Rectal smooth muscle tissue (tissue), 1 donor: ENCODE measurements around the gene OR51E2.
"Not testable (repeated sequence)": the region's sequence is repeated elsewhere in the genome, so short reads cannot be mapped to it uniquely, and the experiment has no call there.

Source experiments
- H3K27ac ChIP-seq: one replicate; pipeline ENCODE4 v1.7.0; 2013; ENCODE audit warnings: low read depth, low read length, inconsistent platforms
- H3K27me3 ChIP-seq: one replicate; pipeline ENCODE4 v1.7.0; 2013; ENCODE audit warnings: low read length; ENCODE audit not compliant: control insufficient read depth, insufficient read depth
- H3K36me3 ChIP-seq: one replicate; pipeline ENCODE4 v1.7.0; 2013; ENCODE audit warnings: low read length; ENCODE audit not compliant: control insufficient read depth, insufficient read depth
- H3K4me1 ChIP-seq: one replicate; pipeline ENCODE4 v1.7.0; 2013; ENCODE audit warnings: low read length; ENCODE audit not compliant: control insufficient read depth, insufficient read depth
- H3K4me3 ChIP-seq: one replicate; pipeline ENCODE4 v1.7.0; 2013; ENCODE audit warnings: low read length
- H3K9ac ChIP-seq: one replicate; pipeline ENCODE4 v1.7.0; 2013; ENCODE audit warnings: low read length

The OR51E2 gene, protein sequence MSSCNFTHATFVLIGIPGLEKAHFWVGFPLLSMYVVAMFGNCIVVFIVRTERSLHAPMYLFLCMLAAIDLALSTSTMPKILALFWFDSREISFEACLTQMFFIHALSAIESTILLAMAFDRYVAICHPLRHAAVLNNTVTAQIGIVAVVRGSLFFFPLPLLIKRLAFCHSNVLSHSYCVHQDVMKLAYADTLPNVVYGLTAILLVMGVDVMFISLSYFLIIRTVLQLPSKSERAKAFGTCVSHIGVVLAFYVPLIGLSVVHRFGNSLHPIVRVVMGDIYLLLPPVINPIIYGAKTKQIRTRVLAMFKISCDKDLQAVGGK

GRCh38 chr11:4697585-4697984 lies at the start of gene OR51E2:
Gene OR51E2, minus strand, starts transcription at chr11:4697853. Its CDS starts 15,142 bp downstream, at chr11:4682711.
- Histone ChIP-seq H3K4me1 (peaks cover 6% of the 10 kb centered on the region), H3K9ac (no peak within 1 kb of the TSS), H3K4me3 (peak within 1 kb of the TSS; percentile 42), H3K27ac (peak within 1 kb of the TSS; percentile 85), H3K36me3 (no peaks in the 10 kb centered on the region), H3K27me3 (no peaks in the 10 kb centered on the region)

DNA sequence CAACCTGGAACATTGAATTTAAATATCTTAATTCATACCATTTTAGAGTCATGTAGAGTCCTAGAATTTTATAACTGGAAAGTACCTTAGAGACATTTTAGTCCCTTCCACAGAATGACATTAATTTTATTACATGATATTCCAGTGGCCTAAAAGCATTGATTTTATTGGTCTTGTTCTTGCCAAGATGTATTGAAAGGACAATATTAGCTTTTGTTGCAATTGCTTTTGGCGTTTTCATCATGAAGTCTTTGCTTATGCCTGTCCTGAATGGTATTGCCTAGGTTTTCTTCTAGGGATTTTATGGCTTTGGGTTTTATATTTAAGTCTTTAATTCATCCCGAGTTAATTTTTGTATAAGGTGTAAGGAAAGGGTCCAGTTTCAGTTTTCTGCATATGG lies 43.1 kb upstream of the OR51E2 start:
- no peaks in the 10 kb centered on the region for H3K36me3 ChIP-seq
- no peaks in the 10 kb centered on the region for H3K27me3 ChIP-seq
- H3K4me1 ChIP-seq = no peaks in the 10 kb centered on the region
- no peak overlapping the region for H3K27ac ChIP-seq
- no peak overlapping the region for H3K4me3 ChIP-seq
- H3K9ac ChIP-seq = no peak overlapping the region

- no peak overlapping the region for H3K9ac ChIP-seq
- H3K27me3 ChIP-seq = no peaks in the 10 kb centered on the region
- no peaks in the 10 kb centered on the region for H3K36me3 ChIP-seq
- H3K4me1 ChIP-seq = no peaks in the 10 kb centered on the region
- no peak overlapping the region for H3K4me3 ChIP-seq
- H3K27ac ChIP-seq = no peak overlapping the region
These were observed 29.5 kb upstream of the OR51E2 start for GRCh38 chr11:4727171-4727570.

GRCh38 chr11:4722616-4723534 lies 25.2 kb upstream of the OR51E2 start:
- not testable (repeated sequence) for H3K27me3 ChIP-seq, H3K27ac ChIP-seq, H3K4me3 ChIP-seq, H3K36me3 ChIP-seq, H3K9ac ChIP-seq
- peaks cover 11% of the 10 kb centered on the region for H3K4me1 ChIP-seq

DNA sequence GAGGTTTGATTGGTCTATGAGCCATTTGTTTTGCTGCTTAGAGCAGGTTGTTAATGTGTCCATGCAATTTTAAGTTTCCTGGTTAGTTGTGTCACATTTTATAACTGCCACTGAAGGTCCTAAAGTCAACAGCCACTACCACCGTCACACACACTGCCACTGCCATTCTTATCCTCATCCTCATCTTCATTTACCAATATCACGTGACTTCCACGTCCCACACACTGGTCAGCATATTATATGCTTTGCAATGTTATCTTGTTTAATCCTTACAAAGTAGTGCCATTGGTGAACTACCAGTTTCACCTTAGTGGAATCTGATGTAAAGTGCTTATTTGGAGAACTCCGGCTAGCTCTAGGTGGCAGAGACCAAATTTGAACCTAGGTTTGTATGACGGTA lies 16.6 kb upstream of the OR51E2 start:
- no peak overlapping the region for H3K27ac ChIP-seq
- H3K4me3 ChIP-seq = no peak overlapping the region
- H3K36me3 ChIP-seq = no peaks in the 10 kb centered on the region
- H3K27me3 ChIP-seq = no peaks in the 10 kb centered on the region
- H3K4me1 ChIP-seq = peaks cover 9% of the 10 kb centered on the region
- no peak overlapping the region for H3K9ac ChIP-seq

DNA sequence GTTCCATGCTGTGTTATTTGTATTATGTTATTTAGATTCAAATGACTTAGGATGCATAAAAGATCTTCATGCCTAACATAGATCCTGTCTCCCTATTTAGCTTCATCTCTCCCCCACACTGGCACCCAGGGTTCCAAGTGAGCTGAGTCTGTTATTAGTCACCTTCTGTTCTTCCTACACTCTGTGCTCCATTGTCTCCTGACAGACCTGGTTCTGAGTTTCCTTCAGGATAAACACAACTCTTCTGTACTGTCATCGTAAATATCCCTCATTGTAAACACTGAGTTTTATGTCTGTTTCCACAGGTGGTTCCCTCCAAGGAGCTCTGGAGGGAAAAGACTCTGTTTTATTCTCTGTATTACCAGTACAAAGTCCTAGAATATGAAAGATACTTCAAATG lies 15.6 kb upstream of the OR51E2 start:
- Histone ChIP-seq H3K4me1 (no peaks in the 10 kb centered on the region), H3K27ac (peak overlapping the region; percentile 40), H3K27me3 (no peaks in the 10 kb centered on the region), H3K36me3 (no peaks in the 10 kb centered on the region), H3K9ac (no peak overlapping the region), H3K4me3 (no peak overlapping the region)

GRCh38 chr11:4704790-4705334 lies 7.2 kb upstream of the OR51E2 start:
- Histone ChIP-seq H3K4me3 (no peak overlapping the region), H3K27me3 (no peaks in the 10 kb centered on the region), H3K9ac (no peak overlapping the region), H3K4me1 (peaks cover 18% of the 10 kb centered on the region), H3K36me3 (no peaks in the 10 kb centered on the region), H3K27ac (no peak overlapping the region)

- H3K27ac ChIP-seq = peak within 1 kb of the TSS; percentile 40
- peaks cover 18% of the 10 kb centered on the region for H3K4me1 ChIP-seq
- H3K27me3 ChIP-seq = no peaks in the 10 kb centered on the region
- H3K9ac ChIP-seq = no peak within 1 kb of the TSS
- H3K36me3 ChIP-seq = no peaks in the 10 kb centered on the region
- no peak within 1 kb of the TSS for H3K4me3 ChIP-seq
These were observed 6.6 kb upstream of the OR51E2 start, which contains the start of gene MMP26 for GRCh38 chr11:4704054-4704789. Gene MMP26, plus strand, starts transcription at chr11:4704784.

DNA sequence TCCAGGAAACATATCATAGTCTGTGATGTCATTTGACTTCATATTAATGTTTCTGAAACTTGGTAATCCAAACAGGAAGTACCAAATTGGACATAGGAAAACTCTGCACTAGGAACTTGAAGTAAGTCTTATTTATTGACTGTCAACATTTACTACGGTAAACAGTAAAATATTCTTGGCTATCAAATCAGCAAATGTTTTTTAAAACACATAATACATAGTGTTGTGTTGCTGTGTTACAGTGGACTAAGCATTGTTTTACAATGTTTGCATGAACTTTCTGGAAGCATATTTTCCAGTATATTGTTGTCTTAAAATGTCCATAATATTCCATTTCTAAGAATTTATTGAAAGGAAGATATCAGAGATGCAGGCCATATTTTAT lies 2.8 kb upstream of the OR51E2 start:
- no peak overlapping the region for H3K4me3 ChIP-seq
- no peak overlapping the region for H3K27ac ChIP-seq
- no peaks in the 10 kb centered on the region for H3K27me3 ChIP-seq
- no peaks in the 10 kb centered on the region for H3K36me3 ChIP-seq
- no peak overlapping the region for H3K9ac ChIP-seq
- H3K4me1 ChIP-seq = peaks cover 18% of the 10 kb centered on the region

DNA sequence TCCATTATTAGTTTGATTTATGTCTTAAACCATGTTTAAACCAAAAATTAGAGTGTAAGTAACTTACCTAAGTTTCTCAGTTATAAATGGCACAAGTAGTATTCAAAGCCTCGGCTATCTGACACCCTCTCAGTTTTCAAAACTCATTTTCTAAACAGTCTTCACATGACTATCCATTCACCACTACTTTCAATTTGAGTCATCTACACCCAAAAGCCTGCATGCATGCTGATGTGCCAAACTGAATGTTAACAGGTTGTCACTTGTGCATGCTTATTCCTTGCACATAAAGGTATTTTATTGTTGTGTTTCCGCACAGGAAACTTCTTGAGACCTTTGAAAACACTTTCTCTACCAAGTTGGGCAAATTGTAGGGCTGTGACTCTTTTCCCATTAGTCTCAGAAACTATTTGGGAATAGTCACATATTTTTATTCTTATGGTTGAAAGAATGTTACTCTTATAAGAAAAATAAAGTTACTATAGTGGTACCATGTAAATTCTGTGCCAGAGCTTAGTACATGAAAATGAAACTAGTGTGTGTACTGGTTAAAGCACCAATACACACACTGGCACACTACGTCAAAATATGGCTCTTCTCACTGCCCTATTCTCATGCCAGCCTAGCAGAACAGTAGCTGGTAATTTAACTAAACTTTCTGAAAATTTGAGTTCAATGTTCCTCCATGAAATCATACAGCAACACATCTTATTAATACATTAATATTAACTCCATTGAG lies 2.2 kb upstream of the OR51E2 start:
- no peaks in the 10 kb centered on the region for H3K27me3 ChIP-seq
- H3K36me3 ChIP-seq = no peaks in the 10 kb centered on the region
- H3K27ac ChIP-seq = no peak overlapping the region
- peaks cover 19% of the 10 kb centered on the region for H3K4me1 ChIP-seq
- H3K4me3 ChIP-seq = no peak overlapping the region
- no peak overlapping the region for H3K9ac ChIP-seq

- H3K4me1 ChIP-seq = peaks cover 6% of the 10 kb centered on the region
- no peaks in the 10 kb centered on the region for H3K36me3 ChIP-seq
- peak overlapping the region; percentile 85 for H3K27ac ChIP-seq
- no peak overlapping the region for H3K4me3 ChIP-seq
- no peaks in the 10 kb centered on the region for H3K27me3 ChIP-seq
- no peak overlapping the region for H3K9ac ChIP-seq
These were observed 2.2 kb downstream of the OR51E2 start for GRCh38 chr11:4695442-4695841.
